ES-I3 (cell line): Measurements from ENCODE around the gene CERS6.

Experiments
- H3K36me3 ChIP-seq: 2 replicates; pipeline ENCODE4 v1.6.1; 2013; ENCODE audit warnings: mild to moderate bottlenecking, low read length, control low read depth, moderate library complexity; ENCODE audit not compliant: insufficient read depth
- H3K4me1 ChIP-seq: 2 replicates; pipeline ENCODE4 v1.6.1; 2013; ENCODE audit warnings: mild to moderate bottlenecking, control low read depth, low read length; ENCODE audit not compliant: insufficient read depth
- H3K9ac ChIP-seq: 2 replicates; pipeline ENCODE4 v1.6.1; 2013; ENCODE audit warnings: low read depth, mild to moderate bottlenecking, low read length, moderate library complexity
- H3K9me3 ChIP-seq: 2 replicates; pipeline ENCODE4 v1.6.1; 2013; ENCODE audit warnings: mild to moderate bottlenecking, low read length, moderate library complexity; ENCODE audit not compliant: control insufficient read depth, insufficient read depth

The CERS6 gene

DNA sequence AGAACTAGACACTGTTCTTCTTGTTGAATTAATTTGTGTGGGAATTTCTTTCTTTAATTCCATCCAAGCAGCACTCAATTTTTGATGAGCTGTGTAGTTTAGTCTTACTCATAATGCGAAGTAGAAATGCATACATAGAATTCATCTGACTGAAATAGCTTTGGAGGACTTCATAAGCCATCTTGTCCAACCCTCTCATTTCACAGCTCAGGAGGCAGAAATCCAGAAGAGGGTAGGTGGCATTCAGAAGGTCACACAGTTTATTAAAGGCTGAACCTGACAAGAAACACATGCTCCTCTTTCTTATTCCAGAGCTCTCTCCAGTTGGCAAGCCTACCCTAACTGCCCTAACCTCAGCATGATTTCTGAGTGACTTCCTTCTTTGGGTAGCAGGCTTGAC lies 177.1 kb downstream of the CERS6 start:
- Histone ChIP-seq H3K36me3 (no peaks in the 10 kb centered on the region), H3K9ac (no peak overlapping the region), H3K9me3 (no peaks in the 10 kb centered on the region), H3K4me1 (peaks cover 11% of the 10 kb centered on the region; the same call in 1 of the 2 replicates)

DNA sequence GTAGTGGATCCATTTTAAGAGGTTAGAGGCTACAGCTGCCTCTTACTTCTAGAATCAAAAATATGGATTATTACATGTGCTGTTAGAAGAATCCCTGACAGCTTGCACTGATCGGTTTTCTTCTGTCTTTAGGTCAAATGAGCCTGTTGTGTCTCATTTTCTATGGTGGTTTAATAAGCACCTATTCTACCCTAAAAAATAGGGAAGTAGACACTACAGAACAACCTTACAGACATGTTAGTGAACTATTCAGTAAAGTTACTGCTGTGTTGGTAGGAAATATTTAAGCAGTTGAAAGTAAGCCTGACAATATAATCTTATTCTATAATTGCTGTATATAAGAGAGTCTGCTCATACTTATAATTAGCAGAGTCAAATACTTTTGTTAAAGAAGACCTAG lies 177.8 kb downstream of the CERS6 start:
- H3K9me3 ChIP-seq: no peaks in the 10 kb centered on the region
- no peaks in the 10 kb centered on the region for H3K36me3 ChIP-seq
- H3K9ac ChIP-seq: no peak overlapping the region
- H3K4me1 ChIP-seq: peaks cover 14% of the 10 kb centered on the region

DNA sequence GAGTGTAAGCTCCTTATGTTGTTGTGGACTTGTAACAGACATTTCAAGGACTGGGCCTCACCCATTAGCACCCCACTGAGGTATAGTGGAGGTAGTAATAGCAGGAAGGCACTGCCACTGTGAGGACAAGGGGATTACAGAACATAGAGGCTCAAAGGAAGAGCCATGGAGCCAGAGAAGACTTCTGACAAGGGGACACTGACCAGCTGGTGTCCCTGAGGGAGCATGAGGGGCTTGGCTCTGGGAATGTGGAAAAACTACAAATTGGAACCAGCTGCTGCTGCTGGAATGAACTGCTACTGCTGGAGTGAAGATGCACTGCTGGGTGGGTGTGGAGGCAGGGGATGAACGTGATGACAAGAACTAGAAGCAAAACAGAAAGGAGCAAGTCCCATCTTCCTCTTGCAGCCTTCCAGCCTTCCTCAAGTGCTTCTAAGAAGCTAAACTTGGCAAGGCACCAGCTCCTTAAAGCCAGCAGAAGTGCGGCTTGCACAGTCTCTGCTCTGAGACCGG lies 179.0 kb downstream of the CERS6 start:
- H3K36me3 ChIP-seq: no peaks in the 10 kb centered on the region
- no peak overlapping the region for H3K9ac ChIP-seq
- no peaks in the 10 kb centered on the region for H3K9me3 ChIP-seq
- peaks cover 24% of the 10 kb centered on the region for H3K4me1 ChIP-seq

DNA sequence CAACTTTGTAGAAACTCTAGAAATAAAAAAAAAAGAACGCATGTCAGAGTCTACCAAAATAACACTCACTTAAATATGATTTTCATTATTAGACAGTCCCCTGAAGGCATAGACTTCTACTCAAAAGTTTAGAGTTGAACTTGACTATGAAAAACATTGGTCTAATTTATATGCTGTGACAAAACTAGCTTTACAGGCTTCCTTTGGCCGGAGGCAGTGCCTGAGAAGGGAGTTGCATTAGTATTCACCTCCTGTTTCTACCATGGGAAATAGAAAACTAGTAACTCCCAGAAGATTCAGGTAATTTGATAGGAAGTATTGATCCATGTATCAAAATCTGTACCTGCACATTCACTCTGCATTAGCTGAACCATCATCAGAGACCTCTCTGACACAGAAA lies 182.9 kb downstream of the CERS6 start:
- peaks cover 18% of the 10 kb centered on the region for H3K4me1 ChIP-seq
- no peak overlapping the region for H3K9ac ChIP-seq
- H3K36me3 ChIP-seq: no peaks in the 10 kb centered on the region
- H3K9me3 ChIP-seq: no peaks in the 10 kb centered on the region

DNA sequence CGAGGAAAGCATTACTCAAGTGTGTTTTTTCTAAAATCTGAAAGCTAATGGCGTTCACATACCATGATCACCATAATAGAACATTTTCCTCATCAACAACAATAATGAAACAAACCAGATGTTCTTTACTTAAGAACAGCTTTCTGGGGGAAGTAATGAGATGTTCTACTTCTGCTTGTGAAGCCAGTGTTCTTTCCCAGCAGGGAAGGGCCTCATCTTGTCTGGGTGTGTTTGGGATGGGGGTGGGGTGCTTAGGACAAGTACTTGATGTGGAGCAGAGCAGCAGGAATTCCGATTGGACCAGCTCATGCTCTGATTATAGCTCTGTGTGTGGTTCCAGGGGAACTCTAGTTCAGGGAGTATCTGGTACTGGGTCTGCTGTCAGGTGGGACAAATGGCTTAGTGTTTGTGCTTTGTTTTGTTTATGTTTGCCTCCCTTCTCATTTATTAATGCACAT lies 183.4 kb downstream of the CERS6 start:
- Histone ChIP-seq H3K36me3 (no peaks in the 10 kb centered on the region), H3K4me1 (peaks cover 18% of the 10 kb centered on the region), H3K9me3 (no peaks in the 10 kb centered on the region), H3K9ac (no peak overlapping the region)

- H3K36me3 ChIP-seq: no peaks in the 10 kb centered on the region
- H3K9me3 ChIP-seq: no peaks in the 10 kb centered on the region
- H3K4me1 ChIP-seq: peaks cover 14% of the 10 kb centered on the region
- no peak overlapping the region for H3K9ac ChIP-seq
Measured at GRCh38 chr2:168640039-168640438, 184.0 kb downstream of the CERS6 start.

DNA sequence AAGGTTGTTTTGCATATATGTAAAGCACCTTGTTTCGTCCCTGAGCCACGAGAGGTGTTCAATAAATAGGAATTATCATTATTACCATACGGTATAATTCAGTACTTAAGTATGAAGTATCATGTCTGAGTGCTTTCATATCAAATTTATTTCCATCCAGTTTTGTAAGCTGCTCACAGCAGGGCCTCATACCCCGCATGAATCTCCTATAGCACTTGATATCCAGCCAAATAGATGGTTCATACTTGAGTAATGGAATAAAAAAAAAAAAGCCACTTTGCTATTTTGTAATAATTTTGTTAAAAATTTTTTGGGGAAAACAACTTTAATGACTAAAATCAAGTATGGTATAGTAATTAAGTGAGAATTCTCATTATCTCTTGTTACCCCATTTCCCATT lies 185.6 kb downstream of the CERS6 start:
- Histone ChIP-seq H3K9me3 (no peaks in the 10 kb centered on the region; the same call in 1 of the 2 replicates), H3K36me3 (no peaks in the 10 kb centered on the region), H3K9ac (no peak overlapping the region), H3K4me1 (peaks cover 13% of the 10 kb centered on the region)

DNA sequence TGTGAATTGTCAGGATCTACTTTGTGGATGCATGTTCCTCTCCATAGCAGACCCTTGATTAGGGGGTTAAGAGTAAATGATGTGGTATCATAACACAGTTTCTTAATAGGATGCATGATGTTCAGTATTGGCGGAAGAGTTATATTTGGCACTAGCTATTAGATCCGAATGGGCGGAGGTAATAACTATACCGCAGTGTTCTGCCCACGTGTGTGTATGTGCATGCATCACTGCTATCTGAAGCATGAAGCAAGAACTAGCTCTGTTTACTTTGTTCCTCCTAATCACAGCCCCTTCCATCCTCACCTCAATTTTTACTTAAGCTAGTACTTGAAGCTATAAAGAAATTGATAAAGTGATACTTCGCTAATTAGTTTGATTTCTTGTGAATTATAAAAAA lies 186.8 kb downstream of the CERS6 start:
- no peak overlapping the region for H3K9ac ChIP-seq
- H3K9me3 ChIP-seq: no peaks in the 10 kb centered on the region; the same call in 1 of the 2 replicates
- peaks cover 13% of the 10 kb centered on the region for H3K4me1 ChIP-seq
- no peaks in the 10 kb centered on the region for H3K36me3 ChIP-seq

- Histone ChIP-seq H3K4me1 (peaks cover 12% of the 10 kb centered on the region), H3K9ac (no peak overlapping the region), H3K9me3 (no peaks in the 10 kb centered on the region; the same call in 1 of the 2 replicates), H3K36me3 (no peaks in the 10 kb centered on the region)
Measured at GRCh38 chr2:168643979-168644378, 187.9 kb downstream of the CERS6 start.

- peaks cover 14% of the 10 kb centered on the region for H3K4me1 ChIP-seq
- H3K9me3 ChIP-seq: no peaks in the 10 kb centered on the region; the same call in 1 of the 2 replicates
- no peak overlapping the region for H3K9ac ChIP-seq
- no peaks in the 10 kb centered on the region for H3K36me3 ChIP-seq
Measured at GRCh38 chr2:168645696-168646338, 189.7 kb downstream of the CERS6 start.

GRCh38 chr2:168649105-168649504 lies 193.0 kb downstream of the CERS6 start:
- Histone ChIP-seq H3K9ac (no peak overlapping the region), H3K4me1 (peaks cover 14% of the 10 kb centered on the region), H3K36me3 (no peaks in the 10 kb centered on the region), H3K9me3 (no peaks in the 10 kb centered on the region; the same call in 1 of the 2 replicates)

DNA sequence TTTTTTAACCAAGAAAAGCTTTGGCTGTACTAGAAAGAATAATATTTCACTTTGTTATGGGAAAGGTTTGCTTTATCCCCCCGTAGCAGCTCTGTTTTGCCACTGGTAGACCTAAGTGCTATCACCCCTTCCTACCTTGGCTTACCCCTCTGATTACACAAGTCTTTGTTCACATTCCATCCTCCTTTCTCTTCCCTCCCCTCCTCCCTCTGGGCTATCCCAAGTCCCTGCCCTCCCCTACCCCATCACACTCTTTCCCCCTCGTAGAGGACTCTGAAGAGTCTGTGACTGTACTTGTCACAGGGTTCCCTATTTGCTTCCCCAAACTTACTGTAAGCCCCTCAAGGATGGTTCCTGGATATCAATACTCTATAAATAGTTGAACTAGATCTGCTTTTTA lies 193.5 kb downstream of the CERS6 start:
- peaks cover 14% of the 10 kb centered on the region for H3K4me1 ChIP-seq
- H3K9ac ChIP-seq: no peak overlapping the region

GRCh38 chr2:168650139-168650538 lies 194.1 kb downstream of the CERS6 start:
- H3K9me3 ChIP-seq: no peaks in the 10 kb centered on the region; the same call in 1 of the 2 replicates
- no peaks in the 10 kb centered on the region for H3K36me3 ChIP-seq

More for the DNA sequence above, 193.5 kb downstream of the CERS6 start:
- H3K36me3 ChIP-seq: no peaks in the 10 kb centered on the region
- no peaks in the 10 kb centered on the region; the same call in 1 of the 2 replicates for H3K9me3 ChIP-seq

GRCh38 chr2:168650781-168651180 lies 194.7 kb downstream of the CERS6 start:
- H3K4me1 ChIP-seq: peaks cover 14% of the 10 kb centered on the region

More at GRCh38 chr2:168650139-168650538, 194.1 kb downstream of the CERS6 start:
- Histone ChIP-seq H3K9ac (no peak overlapping the region), H3K4me1 (peaks cover 14% of the 10 kb centered on the region)

More at GRCh38 chr2:168650781-168651180, 194.7 kb downstream of the CERS6 start:
- no peak overlapping the region for H3K9ac ChIP-seq
- H3K36me3 ChIP-seq: no peaks in the 10 kb centered on the region
- H3K9me3 ChIP-seq: no peaks in the 10 kb centered on the region; the same call in 1 of the 2 replicates
